Body of pancreas (tissue), 4 donors: ENCODE measurements around the gene SPDYE4.

Experiments used
- POLR2A ChIP-seq, 3 donors: fragments of 450-650 bp; IDR thresholded peaks; one replicate each; pipeline ENCODE4 v1.6.1; 2016; ENCODE audit warnings: antibody characterized with exemption in 3 of 3, mild to moderate bottlenecking in 2 of 3
- TF ChIP-seq, protein P1 (sequence below), 7 experiments: fragments of 450-650 bp in 4 of 7; fragments of 200-600 bp in 3 of 7; sonication (generic) in 3 of 7; IDR thresholded peaks; one replicate each; pipeline ENCODE4 v1.5.1; 2016 to 2019; ENCODE audit warnings: antibody characterized with exemption in 7 of 7

DNA sequence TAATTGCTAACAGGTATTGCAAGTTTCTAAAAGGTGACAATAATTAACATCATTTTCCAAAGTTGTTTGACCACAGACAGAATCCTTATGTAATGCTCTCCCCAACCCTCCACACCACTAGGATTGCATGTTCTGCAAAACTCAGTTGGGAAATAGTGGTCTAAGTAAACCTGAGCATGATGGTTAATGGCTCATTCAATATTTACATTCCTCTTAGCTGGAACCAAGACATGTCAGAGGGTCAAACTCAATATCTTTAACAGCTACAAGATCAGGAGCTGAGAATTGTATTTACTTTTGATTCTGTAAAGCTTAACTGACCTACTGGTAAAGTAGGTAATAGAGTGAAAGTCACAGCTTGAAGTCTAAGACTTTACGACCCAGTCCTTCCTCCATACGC is 30.7 kb upstream of the SPDYE4 start:
- TF ChIP-seq, protein P1, sequence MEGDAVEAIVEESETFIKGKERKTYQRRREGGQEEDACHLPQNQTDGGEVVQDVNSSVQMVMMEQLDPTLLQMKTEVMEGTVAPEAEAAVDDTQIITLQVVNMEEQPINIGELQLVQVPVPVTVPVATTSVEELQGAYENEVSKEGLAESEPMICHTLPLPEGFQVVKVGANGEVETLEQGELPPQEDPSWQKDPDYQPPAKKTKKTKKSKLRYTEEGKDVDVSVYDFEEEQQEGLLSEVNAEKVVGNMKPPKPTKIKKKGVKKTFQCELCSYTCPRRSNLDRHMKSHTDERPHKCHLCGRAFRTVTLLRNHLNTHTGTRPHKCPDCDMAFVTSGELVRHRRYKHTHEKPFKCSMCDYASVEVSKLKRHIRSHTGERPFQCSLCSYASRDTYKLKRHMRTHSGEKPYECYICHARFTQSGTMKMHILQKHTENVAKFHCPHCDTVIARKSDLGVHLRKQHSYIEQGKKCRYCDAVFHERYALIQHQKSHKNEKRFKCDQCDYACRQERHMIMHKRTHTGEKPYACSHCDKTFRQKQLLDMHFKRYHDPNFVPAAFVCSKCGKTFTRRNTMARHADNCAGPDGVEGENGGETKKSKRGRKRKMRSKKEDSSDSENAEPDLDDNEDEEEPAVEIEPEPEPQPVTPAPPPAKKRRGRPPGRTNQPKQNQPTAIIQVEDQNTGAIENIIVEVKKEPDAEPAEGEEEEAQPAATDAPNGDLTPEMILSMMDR (IDR thresholded peaks at IDR 0.05), result no peak
- no peak for TF ChIP-seq POLR2A (IDR thresholded peaks at IDR 0.05)
